Measurements from ENCODE around the gene KIF4B.
"Not testable (repeated sequence)": the region's sequence is repeated elsewhere in the genome, so short reads cannot be mapped to it uniquely, and the experiment has no call there.

The KIF4B gene

DNA sequence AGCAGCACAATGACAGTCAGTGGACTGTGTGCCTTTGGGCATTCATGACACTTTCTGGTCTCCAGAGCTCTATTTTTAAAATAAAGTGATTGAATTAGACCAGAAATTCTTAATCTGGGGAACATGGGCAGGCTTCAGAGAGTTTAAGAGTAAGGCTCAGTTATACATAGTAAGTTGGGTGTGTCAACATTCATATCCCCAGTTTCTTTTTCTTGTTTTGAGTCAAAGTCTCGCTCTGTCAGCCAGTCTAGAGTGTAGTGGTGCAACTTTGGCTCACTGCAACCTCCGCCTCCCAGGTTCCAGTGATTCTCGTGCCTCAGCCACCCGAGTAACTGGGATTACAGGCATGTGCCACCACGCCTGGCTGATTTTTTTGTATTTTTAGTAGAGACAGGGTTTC lies 13.7 kb upstream of the KIF4B start:
- no peaks in the 10 kb centered on the region for H3K4me1 Mint-ChIP-seq
- no peak overlapping the region for H3K4me3 Mint-ChIP-seq
- TF ChIP-seq CTCF (IDR thresholded peaks at IDR 0.05): no peak

GRCh38 chr5:155001523-155001922 lies 12.0 kb upstream of the KIF4B start:
- H3K9me3 Mint-ChIP-seq: peaks cover 18% of the 10 kb centered on the region
- no peak for TF ChIP-seq CTCF (IDR thresholded peaks at IDR 0.05)
- H3K27ac Mint-ChIP-seq: no peak overlapping the region
- H3K27me3 Mint-ChIP-seq (ENCODE audit: low read depth, poor library complexity): peaks cover 18% of the 10 kb centered on the region
- H3K4me3 Mint-ChIP-seq: no peak overlapping the region
- H3K36me3 Mint-ChIP-seq (ENCODE audit: low read depth): no peaks in the 10 kb centered on the region
- H3K4me1 Mint-ChIP-seq: no peaks in the 10 kb centered on the region
- no peak for DNase-seq

More for the DNA sequence above, 13.7 kb upstream of the KIF4B start:
- no peak for DNase-seq
- Mint-ChIP-seq H3K9me3 (peaks cover 18% of the 10 kb centered on the region), H3K27ac (no peak overlapping the region), H3K27me3 (ENCODE audit: low read depth, poor library complexity) (peaks cover 13% of the 10 kb centered on the region), H3K36me3 (ENCODE audit: low read depth) (no peaks in the 10 kb centered on the region)

DNA sequence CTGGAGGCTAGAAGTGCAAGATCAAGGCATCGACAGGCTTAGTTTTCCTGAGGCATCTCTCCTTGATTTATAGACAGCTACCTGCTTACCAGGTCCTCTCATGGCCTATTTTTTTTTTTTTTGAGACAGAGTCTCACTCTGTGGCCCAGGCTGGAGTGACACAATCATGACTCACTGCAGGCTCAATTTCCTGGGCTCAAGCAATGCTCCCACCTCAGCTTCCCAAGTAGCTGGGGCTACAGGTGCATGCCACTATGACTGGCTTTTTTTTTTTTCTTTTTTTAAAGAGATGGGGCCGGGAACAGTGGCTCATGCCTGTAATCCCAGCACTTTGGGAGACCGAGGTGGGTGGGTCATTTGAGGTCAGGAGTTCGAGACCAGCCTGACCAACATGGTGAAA lies 10.8 kb upstream of the KIF4B start:
- H3K36me3 Mint-ChIP-seq (ENCODE audit: low read depth); DNase-seq; H3K4me1 Mint-ChIP-seq; H3K4me3 Mint-ChIP-seq; H3K27ac Mint-ChIP-seq: not testable (repeated sequence)
- H3K9me3 Mint-ChIP-seq: peaks cover 18% of the 10 kb centered on the region
- H3K27me3 Mint-ChIP-seq (ENCODE audit: low read depth, poor library complexity): peaks cover 20% of the 10 kb centered on the region

DNA sequence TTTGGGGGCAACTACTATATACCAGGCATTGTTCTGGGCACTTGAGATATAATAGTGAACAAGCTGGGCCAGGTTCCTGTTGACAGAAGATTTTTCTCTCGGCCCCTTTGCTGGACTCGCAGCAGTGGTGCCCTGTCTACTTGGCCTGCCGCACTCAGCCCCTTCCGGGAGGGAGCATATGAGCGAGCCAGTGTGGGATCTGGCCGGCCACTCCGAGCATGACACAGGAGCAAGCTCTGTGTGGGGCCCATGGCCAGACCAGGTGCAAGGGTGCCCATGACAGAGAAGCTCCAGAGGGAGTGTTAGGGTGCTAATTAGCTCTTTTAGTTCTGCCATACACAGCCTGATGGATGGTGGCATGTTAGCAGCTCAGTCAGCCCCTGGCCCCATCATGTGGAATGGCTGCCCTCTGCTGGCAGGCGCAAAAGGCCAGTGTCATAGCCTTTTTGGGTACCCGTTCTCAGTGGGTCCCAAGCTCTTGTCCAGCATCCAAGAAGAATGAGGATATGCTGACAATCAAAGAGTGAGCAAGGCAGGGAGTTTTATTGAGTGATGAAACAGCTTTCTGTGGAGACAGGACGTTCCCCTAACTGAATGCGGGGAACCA lies 9.3 kb upstream of the KIF4B start:
- H3K9me3 Mint-ChIP-seq: peaks cover 6% of the 10 kb centered on the region

GRCh38 chr5:155006265-155006664 lies 7.3 kb upstream of the KIF4B start:
- peaks cover 13% of the 10 kb centered on the region for H3K27me3 Mint-ChIP-seq (ENCODE audit: low read depth, poor library complexity)
- H3K9me3 Mint-ChIP-seq: not testable (repeated sequence)

More for the DNA sequence above, 9.3 kb upstream of the KIF4B start:
- peak; percentile 16 for DNase-seq
- TF ChIP-seq CTCF (IDR thresholded peaks at IDR 0.05): peak; percentile 12
- H3K4me3 Mint-ChIP-seq: no peak overlapping the region
- no peaks in the 10 kb centered on the region for H3K36me3 Mint-ChIP-seq (ENCODE audit: low read depth)
- H3K27ac Mint-ChIP-seq: no peak overlapping the region
- H3K27me3 Mint-ChIP-seq (ENCODE audit: low read depth, poor library complexity): peaks cover 16% of the 10 kb centered on the region
- no peaks in the 10 kb centered on the region for H3K4me1 Mint-ChIP-seq

GRCh38 chr5:155008669-155009068 lies 4.9 kb upstream of the KIF4B start:
- H3K9me3 Mint-ChIP-seq: no peaks in the 10 kb centered on the region
- no peaks in the 10 kb centered on the region for H3K36me3 Mint-ChIP-seq (ENCODE audit: low read depth)
- H3K4me3 Mint-ChIP-seq: no peak overlapping the region
- H3K4me1 Mint-ChIP-seq: no peaks in the 10 kb centered on the region
- H3K27ac Mint-ChIP-seq: no peak overlapping the region
- H3K27me3 Mint-ChIP-seq (ENCODE audit: low read depth, poor library complexity): peaks cover 10% of the 10 kb centered on the region
- no peak for DNase-seq
- no peak for TF ChIP-seq CTCF (IDR thresholded peaks at IDR 0.05)

More at GRCh38 chr5:155006265-155006664, 7.3 kb upstream of the KIF4B start:
- not testable (repeated sequence) for H3K27ac Mint-ChIP-seq; H3K4me1 Mint-ChIP-seq; H3K36me3 Mint-ChIP-seq (ENCODE audit: low read depth); DNase-seq; H3K4me3 Mint-ChIP-seq

- Mint-ChIP-seq H3K27ac (no peak overlapping the region), H3K4me3 (no peak overlapping the region), H3K36me3 (ENCODE audit: low read depth) (no peaks in the 10 kb centered on the region), H3K9me3 (peaks cover 13% of the 10 kb centered on the region), H3K27me3 (ENCODE audit: low read depth, poor library complexity) (peaks cover 9% of the 10 kb centered on the region), H3K4me1 (no peaks in the 10 kb centered on the region)
- DNase-seq: no peak
- TF ChIP-seq CTCF (IDR thresholded peaks at IDR 0.05): no peak
Observed at GRCh38 chr5:155010881-155011280, 2.7 kb upstream of the KIF4B start.
